Astrocyte (in vitro differentiated cells and primary cell): ENCODE measurements around the gene EOLA2. TPM values are rescaled to one million over a fixed set of nuclear protein-coding genes. Genes with fewer than 3 reads are reported as not detected.
A peak's percentile ranks its signal among the peaks of the same experiment; 100 is the strongest.

ENCODE experiments used
- DNase-seq: peaks from one replicate; pipeline ENCODE4 v3.0.0-alpha.2; 2010; ENCODE audit warnings: low read depth
- FAIRE-seq: peaks from 2 replicates; lab custom pipeline; 2011; peaks lifted over from hg19 to GRCh38; lab: Jason Lieb, UNC
- H2AFZ ChIP-seq: 2 replicates; pipeline ENCODE4 v1.6.0; 2012; ENCODE audit warnings: low read depth, low read length, inconsistent platforms
- H3K27ac ChIP-seq: 2 replicates; pipeline ENCODE4 v1.5.1; 2011; ENCODE audit warnings: low read depth, low read length, inconsistent platforms
- H3K27me3 ChIP-seq: 2 replicates; pipeline ENCODE4 v1.6.0; 2011; ENCODE audit warnings: low read length, inconsistent platforms; ENCODE audit not compliant: insufficient read depth
- H3K36me3 ChIP-seq: 2 replicates; pipeline ENCODE4 v1.5.1; 2011; ENCODE audit warnings: low read length, inconsistent platforms; ENCODE audit not compliant: insufficient read depth
- H3K4me1 ChIP-seq: 2 replicates; pipeline ENCODE4 v1.5.1; 2011; ENCODE audit warnings: low read length, inconsistent platforms; ENCODE audit not compliant: insufficient read depth
- H3K4me2 ChIP-seq: 2 replicates; pipeline ENCODE4 v1.6.0; 2012; ENCODE audit warnings: low read length, inconsistent platforms
- H3K4me3 ChIP-seq: 2 replicates; pipeline ENCODE4 v1.5.1; 2011; ENCODE audit warnings: low read depth, mild to moderate bottlenecking, low read length, inconsistent platforms; ENCODE audit not compliant: insufficient read depth
- H3K79me2 ChIP-seq: 2 replicates; pipeline ENCODE4 v1.6.0; 2012; ENCODE audit warnings: mild to moderate bottlenecking, low read length, inconsistent platforms; ENCODE audit not compliant: insufficient read depth
- H3K9ac ChIP-seq: 2 replicates; pipeline ENCODE4 v1.6.0; 2012; ENCODE audit warnings: mild to moderate bottlenecking, low read length, inconsistent platforms
- H3K9me3 ChIP-seq: 2 replicates; pipeline ENCODE4 v1.5.1; 2012; ENCODE audit warnings: low read depth, mild to moderate bottlenecking, low read length, inconsistent platforms; ENCODE audit not compliant: insufficient read depth
- H4K20me1 ChIP-seq: 2 replicates; pipeline ENCODE4 v1.6.0; 2012; ENCODE audit warnings: low read length, inconsistent platforms; ENCODE audit not compliant: insufficient read depth
- H3K27ac Mint-ChIP-seq: one replicate; pipeline ENCODE4 v1.8.0; 2021; ENCODE audit warnings: mild to moderate bottlenecking, mixed read lengths; ENCODE audit not compliant: unreplicated experiment
- H3K27me3 Mint-ChIP-seq: one replicate; pipeline ENCODE4 v1.8.0; 2021; ENCODE audit warnings: low read depth, mixed read lengths; ENCODE audit not compliant: unreplicated experiment
- H3K36me3 Mint-ChIP-seq: one replicate; pipeline ENCODE4 v1.8.0; 2021; ENCODE audit warnings: low read depth, mixed read lengths; ENCODE audit not compliant: unreplicated experiment
- H3K4me1 Mint-ChIP-seq: one replicate; pipeline ENCODE4 v1.8.0; 2021; ENCODE audit warnings: low read depth, mixed read lengths; ENCODE audit not compliant: unreplicated experiment
- H3K4me3 Mint-ChIP-seq: one replicate; pipeline ENCODE4 v1.8.0; 2021; ENCODE audit warnings: mild to moderate bottlenecking, moderate library complexity, mixed read lengths; ENCODE audit not compliant: unreplicated experiment
- H3K9me3 Mint-ChIP-seq: one replicate; pipeline ENCODE4 v1.8.0; 2021; ENCODE audit warnings: mild to moderate bottlenecking, mixed read lengths; ENCODE audit not compliant: unreplicated experiment
- EZH2 ChIP-seq: IDR thresholded peaks from 2 replicates; pipeline ENCODE4 v1.6.1; 2012; ENCODE audit warnings: mild to moderate bottlenecking, low read length, inconsistent platforms; ENCODE audit not compliant: insufficient read depth
- total RNA-seq: library from RNA; stranded (reverse); gene quantifications from 2 replicates; pipeline ENCODE4 v1.2.1, GENCODE V29; 2021
- TF ChIP-seq, protein P1 (sequence below): IDR thresholded peaks from 2 replicates; pipeline ENCODE4 v1.5.1; 2011; ENCODE audit warnings: low read depth, mild to moderate bottlenecking, inconsistent platforms, low read length, moderate library complexity; ENCODE audit not compliant: insufficient read depth

Gene EOLA2
- total RNA-seq, 1 donor from 2014 or later = 42.4 TPM

DNA sequence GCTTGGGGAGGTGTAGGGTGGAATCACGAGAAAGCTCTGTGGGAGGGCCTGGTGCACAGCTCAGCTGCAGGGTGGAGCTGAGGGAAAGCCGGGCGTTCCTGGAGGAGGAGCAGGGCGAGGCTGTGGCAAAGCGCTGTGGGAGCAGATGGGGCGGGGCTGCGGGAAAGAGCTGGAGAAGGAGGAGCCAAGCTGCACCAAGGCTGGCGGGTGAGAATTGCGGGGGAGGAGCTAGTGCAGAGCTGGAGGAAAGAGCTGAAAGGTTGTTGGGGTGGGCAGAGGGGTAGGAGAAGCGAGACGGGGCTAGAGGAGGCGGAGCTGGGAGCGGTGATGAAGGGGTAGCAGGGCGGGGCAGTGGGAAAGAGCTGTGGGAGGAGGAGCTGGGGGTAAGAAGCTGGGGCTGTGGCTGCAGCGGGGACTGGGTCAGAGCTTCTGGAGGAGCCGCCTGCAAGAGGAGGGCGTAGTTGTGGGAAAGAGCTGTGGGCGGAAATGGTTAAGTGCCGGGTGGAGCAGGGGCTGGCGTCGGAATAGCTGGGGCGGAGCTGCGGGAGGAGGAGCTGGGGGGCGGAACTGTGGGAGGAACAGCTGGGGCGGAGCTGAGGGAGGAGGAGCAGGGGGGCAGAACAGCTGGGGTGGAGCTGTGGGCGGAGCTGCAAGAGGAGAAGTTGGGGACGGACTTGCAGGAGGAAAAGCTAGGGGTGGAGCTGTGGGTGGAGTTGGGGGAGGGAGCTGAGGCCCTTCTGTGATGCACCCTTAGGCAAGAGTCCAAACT is 1.8 kb upstream of the EOLA2 start:
- H3K27ac ChIP-seq = peak overlapping the region; percentile 96
- no peaks in the 10 kb centered on the region for H3K36me3 Mint-ChIP-seq

DNA sequence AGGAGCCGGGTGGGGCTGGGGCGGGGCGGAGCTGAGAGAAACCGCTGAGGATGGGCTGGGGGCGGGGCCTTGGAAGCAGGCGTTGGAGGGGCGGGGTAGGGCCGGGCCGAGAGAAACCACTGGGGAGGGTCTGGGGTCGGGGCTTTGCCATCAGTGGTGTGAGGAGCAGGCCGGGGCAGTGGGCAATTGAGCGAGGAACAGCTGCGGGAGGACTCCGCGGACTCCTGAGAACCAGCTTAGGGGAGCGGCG is 1.3 kb upstream of the EOLA2 start:
- peak overlapping the region; percentile 93 for H3K27ac Mint-ChIP-seq

More for the DNA sequence above, 1.8 kb upstream of the EOLA2 start:
- H3K9me3 Mint-ChIP-seq = peaks cover 3% of the 10 kb centered on the region
- H3K27me3 Mint-ChIP-seq = no peaks in the 10 kb centered on the region
- Histone ChIP-seq H2AFZ (peak overlapping the region; percentile 60), H3K4me3 (peak overlapping the region; percentile 57), H3K36me3 (no peaks in the 10 kb centered on the region), H3K79me2 (peaks cover 12% of the 10 kb centered on the region), H3K27me3 (no peaks in the 10 kb centered on the region), H3K4me1 (no peaks in the 10 kb centered on the region), H3K4me2 (peak overlapping the region; percentile 87), H4K20me1 (peaks cover 5% of the 10 kb centered on the region), H3K9me3 (no peaks in the 10 kb centered on the region), H3K9ac (peak overlapping the region; percentile 92)
- H3K4me1 Mint-ChIP-seq = no peaks in the 10 kb centered on the region
- peak overlapping the region; percentile 93 for H3K27ac Mint-ChIP-seq
- peak; percentile 96 for DNase-seq
- FAIRE-seq = no peak
- peak overlapping the region; percentile 81 for H3K4me3 Mint-ChIP-seq
- TF ChIP-seq EZH2 = no peak
- TF ChIP-seq, protein P1, sequence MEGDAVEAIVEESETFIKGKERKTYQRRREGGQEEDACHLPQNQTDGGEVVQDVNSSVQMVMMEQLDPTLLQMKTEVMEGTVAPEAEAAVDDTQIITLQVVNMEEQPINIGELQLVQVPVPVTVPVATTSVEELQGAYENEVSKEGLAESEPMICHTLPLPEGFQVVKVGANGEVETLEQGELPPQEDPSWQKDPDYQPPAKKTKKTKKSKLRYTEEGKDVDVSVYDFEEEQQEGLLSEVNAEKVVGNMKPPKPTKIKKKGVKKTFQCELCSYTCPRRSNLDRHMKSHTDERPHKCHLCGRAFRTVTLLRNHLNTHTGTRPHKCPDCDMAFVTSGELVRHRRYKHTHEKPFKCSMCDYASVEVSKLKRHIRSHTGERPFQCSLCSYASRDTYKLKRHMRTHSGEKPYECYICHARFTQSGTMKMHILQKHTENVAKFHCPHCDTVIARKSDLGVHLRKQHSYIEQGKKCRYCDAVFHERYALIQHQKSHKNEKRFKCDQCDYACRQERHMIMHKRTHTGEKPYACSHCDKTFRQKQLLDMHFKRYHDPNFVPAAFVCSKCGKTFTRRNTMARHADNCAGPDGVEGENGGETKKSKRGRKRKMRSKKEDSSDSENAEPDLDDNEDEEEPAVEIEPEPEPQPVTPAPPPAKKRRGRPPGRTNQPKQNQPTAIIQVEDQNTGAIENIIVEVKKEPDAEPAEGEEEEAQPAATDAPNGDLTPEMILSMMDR = no peak

More for the DNA sequence above, 1.3 kb upstream of the EOLA2 start:
- DNase-seq (no peak), FAIRE-seq (no peak)
- H3K4me3 Mint-ChIP-seq = peak overlapping the region; percentile 81
- TF ChIP-seq, protein P1 = no peak
- no peak for TF ChIP-seq EZH2
- H3K4me1 Mint-ChIP-seq = no peaks in the 10 kb centered on the region
- Histone ChIP-seq H3K27me3 (no peaks in the 10 kb centered on the region), H3K9me3 (no peaks in the 10 kb centered on the region), H3K27ac (peak overlapping the region; percentile 96), H3K4me2 (peak overlapping the region; percentile 87), H2AFZ (peak overlapping the region; percentile 60), H3K4me1 (no peaks in the 10 kb centered on the region), H3K36me3 (no peaks in the 10 kb centered on the region), H4K20me1 (peaks cover 5% of the 10 kb centered on the region), H3K79me2 (peaks cover 12% of the 10 kb centered on the region), H3K4me3 (peak overlapping the region; percentile 57), H3K9ac (peak overlapping the region; percentile 92)
- H3K27me3 Mint-ChIP-seq = no peaks in the 10 kb centered on the region
- H3K9me3 Mint-ChIP-seq = peaks cover 3% of the 10 kb centered on the region
- H3K36me3 Mint-ChIP-seq = no peaks in the 10 kb centered on the region
